GM23338 (cell line): ENCODE results near the gene ARL14EP.

Source experiments
- CREB1 ChIP-seq: fragments of 250-450 bp; sonication (Bioruptor Pico); IDR thresholded peaks from 2 replicates; pipeline ENCODE4 v1.5.0; 2020; ENCODE audit warnings: low read depth, mild to moderate bottlenecking, moderate library complexity
- EZH2 ChIP-seq: fragments of 200-600 bp; sonication (generic); IDR thresholded peaks from one replicate; pipeline ENCODE4 v1.8.0; 2017; ENCODE audit warnings: antibody characterized with exemption, mild to moderate bottlenecking, low read depth; ENCODE audit not compliant: unreplicated experiment
- EZH2phosphoT487 ChIP-seq: fragments of 200-600 bp; sonication (generic); IDR thresholded peaks from one replicate; pipeline ENCODE4 v1.8.1; 2018; ENCODE audit warnings: antibody characterized with exemption; ENCODE audit not compliant: unreplicated experiment
- JUNB ChIP-seq: IDR thresholded peaks from one replicate; pipeline ENCODE4 v1.6.1; 2016; ENCODE audit warnings: antibody characterized with exemption; ENCODE audit not compliant: unreplicated experiment
- POLR2AphosphoS5 ChIP-seq: IDR thresholded peaks from 2 replicates; pipeline ENCODE4 v1.6.1; 2016; ENCODE audit warnings: antibody characterized with exemption, low read depth
- STAT1 ChIP-seq: IDR thresholded peaks from one replicate; pipeline ENCODE4 v1.6.1; 2016; ENCODE audit warnings: antibody characterized with exemption; ENCODE audit not compliant: unreplicated experiment
- TF ChIP-seq, protein P1 (sequence below), 2 experiments: fragments of 200-600 bp in 1 of 2; sonication (generic) in 1 of 2; conservative IDR thresholded peaks; 2 replicates each; pipeline versions ENCODE4 v1.5.1 to v1.6.1; 2016 to 2017; ENCODE audit warnings: antibody characterized with exemption in 2 of 2, low read depth in 2 of 2, mild to moderate bottlenecking in 2 of 2, moderate library complexity in 1 of 2
- TF ChIP-seq, protein P2 (sequence below): IDR thresholded peaks from one replicate; pipeline ENCODE4 v1.6.1; 2018; ENCODE audit warnings: antibody characterized with exemption; ENCODE audit not compliant: unreplicated experiment

DNA sequence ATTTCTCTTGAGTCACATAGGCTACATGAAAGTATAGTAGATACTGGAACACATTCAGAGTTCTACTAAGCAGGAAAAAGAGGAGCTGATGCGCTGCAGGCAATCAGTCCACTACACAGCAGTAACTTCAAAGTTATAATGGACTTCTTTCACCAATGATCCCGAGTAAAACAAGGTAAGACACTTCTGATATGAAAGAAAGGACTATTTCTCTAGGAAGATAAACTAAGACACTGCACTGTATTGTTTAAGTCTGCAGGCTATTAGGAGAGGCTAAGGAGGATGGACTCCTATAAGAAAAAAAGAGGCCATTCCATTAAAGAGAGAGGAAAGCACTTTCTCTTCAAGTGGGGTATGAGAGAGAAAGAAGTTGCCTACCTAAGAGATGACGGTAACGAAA lies 31.6 kb upstream of the ARL14EP start:
- TF ChIP-seq, protein P1, sequence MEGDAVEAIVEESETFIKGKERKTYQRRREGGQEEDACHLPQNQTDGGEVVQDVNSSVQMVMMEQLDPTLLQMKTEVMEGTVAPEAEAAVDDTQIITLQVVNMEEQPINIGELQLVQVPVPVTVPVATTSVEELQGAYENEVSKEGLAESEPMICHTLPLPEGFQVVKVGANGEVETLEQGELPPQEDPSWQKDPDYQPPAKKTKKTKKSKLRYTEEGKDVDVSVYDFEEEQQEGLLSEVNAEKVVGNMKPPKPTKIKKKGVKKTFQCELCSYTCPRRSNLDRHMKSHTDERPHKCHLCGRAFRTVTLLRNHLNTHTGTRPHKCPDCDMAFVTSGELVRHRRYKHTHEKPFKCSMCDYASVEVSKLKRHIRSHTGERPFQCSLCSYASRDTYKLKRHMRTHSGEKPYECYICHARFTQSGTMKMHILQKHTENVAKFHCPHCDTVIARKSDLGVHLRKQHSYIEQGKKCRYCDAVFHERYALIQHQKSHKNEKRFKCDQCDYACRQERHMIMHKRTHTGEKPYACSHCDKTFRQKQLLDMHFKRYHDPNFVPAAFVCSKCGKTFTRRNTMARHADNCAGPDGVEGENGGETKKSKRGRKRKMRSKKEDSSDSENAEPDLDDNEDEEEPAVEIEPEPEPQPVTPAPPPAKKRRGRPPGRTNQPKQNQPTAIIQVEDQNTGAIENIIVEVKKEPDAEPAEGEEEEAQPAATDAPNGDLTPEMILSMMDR (conservative IDR thresholded peaks at IDR 0.05; ENCODE audit: low read depth in 2 of 2) = no peak
- no peak for TF ChIP-seq CREB1 (CRISPR knock-in tag)
- no peak for TF ChIP-seq JUNB
- no peak for TF ChIP-seq EZH2
- TF ChIP-seq POLR2AphosphoS5 = no peak
- TF ChIP-seq STAT1 = no peak
- TF ChIP-seq, protein P2, sequence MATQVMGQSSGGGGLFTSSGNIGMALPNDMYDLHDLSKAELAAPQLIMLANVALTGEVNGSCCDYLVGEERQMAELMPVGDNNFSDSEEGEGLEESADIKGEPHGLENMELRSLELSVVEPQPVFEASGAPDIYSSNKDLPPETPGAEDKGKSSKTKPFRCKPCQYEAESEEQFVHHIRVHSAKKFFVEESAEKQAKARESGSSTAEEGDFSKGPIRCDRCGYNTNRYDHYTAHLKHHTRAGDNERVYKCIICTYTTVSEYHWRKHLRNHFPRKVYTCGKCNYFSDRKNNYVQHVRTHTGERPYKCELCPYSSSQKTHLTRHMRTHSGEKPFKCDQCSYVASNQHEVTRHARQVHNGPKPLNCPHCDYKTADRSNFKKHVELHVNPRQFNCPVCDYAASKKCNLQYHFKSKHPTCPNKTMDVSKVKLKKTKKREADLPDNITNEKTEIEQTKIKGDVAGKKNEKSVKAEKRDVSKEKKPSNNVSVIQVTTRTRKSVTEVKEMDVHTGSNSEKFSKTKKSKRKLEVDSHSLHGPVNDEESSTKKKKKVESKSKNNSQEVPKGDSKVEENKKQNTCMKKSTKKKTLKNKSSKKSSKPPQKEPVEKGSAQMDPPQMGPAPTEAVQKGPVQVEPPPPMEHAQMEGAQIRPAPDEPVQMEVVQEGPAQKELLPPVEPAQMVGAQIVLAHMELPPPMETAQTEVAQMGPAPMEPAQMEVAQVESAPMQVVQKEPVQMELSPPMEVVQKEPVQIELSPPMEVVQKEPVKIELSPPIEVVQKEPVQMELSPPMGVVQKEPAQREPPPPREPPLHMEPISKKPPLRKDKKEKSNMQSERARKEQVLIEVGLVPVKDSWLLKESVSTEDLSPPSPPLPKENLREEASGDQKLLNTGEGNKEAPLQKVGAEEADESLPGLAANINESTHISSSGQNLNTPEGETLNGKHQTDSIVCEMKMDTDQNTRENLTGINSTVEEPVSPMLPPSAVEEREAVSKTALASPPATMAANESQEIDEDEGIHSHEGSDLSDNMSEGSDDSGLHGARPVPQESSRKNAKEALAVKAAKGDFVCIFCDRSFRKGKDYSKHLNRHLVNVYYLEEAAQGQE = no peak
- TF ChIP-seq EZH2phosphoT487 = no peak
